Measurements from ENCODE around the gene TTC24.

The TTC24 gene

DNA sequence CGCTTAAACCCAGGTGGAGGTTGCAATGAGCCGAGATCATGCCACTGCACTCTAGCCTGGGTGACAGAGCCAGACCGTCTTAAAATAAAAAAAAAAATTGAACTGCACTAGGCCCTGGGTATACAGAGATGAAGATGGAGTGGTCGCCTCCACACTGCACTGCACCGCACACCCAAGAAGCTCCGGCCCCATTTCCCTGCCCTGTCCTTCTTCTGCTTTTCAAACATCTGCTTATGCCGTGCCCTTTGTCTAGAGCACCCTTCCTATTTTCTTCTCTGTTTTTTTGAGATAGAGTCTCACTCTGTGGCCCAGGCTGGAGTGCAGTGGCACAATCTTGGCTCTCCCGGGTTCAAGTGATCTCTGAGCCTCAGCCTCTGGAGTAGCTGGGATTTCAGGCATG is 24.6 kb upstream of the TTC24 start:
- DNase-seq (ENCODE audit: low read depth): no peak

DNA sequence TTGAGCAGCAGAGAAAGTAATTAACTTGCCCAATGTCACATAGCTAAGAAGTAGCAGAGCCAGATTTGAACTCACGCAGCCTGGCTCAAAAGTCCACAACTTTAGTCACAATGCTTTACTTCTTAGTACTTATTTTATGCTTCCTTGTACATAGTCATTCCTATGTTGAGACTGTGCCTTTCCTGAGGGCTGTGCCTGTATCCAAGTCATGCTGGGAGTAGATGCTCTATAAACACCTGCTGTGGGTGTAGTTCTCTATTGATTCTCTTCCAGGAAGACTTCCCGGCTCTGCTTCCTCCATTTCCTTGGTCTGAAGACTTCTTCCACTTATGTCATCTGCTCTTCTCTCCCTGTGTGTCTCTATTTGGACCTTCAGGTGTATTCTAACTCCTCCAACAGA is 23.8 kb upstream of the TTC24 start:
- DNase-seq (ENCODE audit: low read depth): no peak

DNA sequence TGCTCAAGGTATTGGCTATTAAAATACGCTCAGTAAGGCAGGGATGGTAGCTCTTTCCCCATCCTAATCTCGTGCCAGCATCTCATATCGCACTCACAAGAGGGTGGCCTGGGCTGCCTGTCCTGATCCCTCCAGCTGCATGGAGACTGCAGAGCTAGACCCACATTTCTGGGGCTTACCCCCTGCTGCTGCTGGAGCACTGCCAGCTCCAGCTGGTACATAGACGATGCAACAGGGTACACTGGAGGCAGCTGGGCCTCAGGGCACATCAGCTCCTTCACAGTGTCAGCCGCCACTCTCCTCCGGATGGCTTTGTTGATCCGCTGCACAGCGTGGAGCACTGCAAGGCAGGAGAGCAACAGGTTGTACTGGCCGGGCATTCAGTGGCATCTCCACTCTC is 23.2 kb upstream of the TTC24 start:
- DNase-seq (ENCODE audit: low read depth): no peak

GRCh38 chr1:156559086-156559796 is 20.3 kb upstream of the TTC24 start:
- no peak for DNase-seq (ENCODE audit: low read depth)

GRCh38 chr1:156559797-156560385 is 19.6 kb upstream of the TTC24 start:
- DNase-seq (ENCODE audit: low read depth): no peak

DNA sequence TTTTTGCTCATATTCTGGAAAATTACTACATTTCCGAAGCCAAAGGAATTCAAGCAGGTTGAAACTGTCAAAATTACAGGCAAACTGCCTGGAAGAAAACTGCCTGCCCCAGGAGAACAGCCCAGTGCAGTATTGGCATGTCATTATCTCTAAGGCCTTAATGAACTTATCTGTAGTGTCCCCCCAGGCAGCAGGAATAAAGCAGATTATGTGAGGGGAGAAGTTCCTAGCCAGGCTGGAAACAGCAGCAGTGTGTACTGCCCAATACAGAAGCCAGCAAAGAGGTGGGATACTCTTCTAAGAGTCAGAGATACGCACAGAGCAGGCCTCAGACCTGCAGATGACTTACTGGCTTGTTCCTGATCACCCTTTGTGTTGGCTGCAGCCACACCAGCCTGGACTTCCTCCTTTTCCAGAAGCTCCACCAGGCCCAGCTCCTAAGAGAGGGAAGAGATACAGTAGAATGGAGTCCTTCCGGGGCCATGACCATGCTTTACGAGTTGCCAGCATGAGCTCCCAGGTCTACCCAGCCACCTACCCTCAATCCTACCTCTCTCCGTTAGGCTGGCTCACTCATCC is 18.8 kb upstream of the TTC24 start:
- DNase-seq (ENCODE audit: low read depth): no peak

- no peak for DNase-seq (ENCODE audit: low read depth)
Measured at GRCh38 chr1:156565519-156565918, 14.0 kb upstream of the TTC24 start.

- no peak for DNase-seq (ENCODE audit: low read depth)
Measured at GRCh38 chr1:156566436-156566835, 13.1 kb upstream of the TTC24 start.

- peak; percentile 76 for DNase-seq (ENCODE audit: low read depth)
Measured at GRCh38 chr1:156571261-156571852, 8.2 kb upstream of the TTC24 start.

DNA sequence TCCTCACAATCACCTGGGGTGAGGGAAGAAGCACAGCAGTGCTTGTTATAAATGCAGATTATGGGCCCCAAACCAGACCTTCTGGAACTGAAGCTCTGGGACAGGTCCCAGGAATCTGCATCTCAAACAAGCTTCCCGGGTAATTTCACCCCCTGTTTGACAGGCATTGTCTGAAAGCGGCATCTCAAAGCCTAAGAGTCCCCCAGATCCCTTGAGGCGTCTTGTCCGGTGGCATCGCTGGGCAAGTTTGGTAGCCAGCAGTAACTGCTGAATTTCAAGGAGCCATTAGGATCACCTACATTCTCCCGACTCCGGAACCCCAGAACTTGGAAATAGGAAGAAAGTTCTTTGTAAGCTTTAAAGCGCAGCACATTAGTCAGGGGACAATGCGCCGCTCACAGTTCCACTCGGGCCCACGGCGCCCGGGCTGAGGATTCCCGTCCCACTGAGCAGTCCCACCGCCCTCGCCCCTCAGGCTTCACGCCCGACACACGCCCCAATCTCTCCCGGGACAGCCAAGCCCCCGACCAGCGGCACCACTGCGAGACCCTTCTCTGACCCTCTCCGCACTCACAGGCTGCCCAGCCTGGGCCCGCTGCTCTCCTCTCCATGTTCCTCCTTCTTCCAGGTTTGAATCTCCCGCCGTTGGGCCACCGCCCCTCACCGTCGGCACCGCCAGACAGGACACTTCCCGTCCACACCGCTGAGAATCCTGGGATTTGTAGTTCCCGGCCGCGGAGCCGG is 7.4 kb upstream of the TTC24 start, which contains the start of gene IQGAP3:
Gene IQGAP3, minus strand, starts transcription at position 647 of the 744 bp plus-strand sequence. Its CDS starts 36 bp downstream, at position 611.
- no peak for DNase-seq (ENCODE audit: low read depth)

DNA sequence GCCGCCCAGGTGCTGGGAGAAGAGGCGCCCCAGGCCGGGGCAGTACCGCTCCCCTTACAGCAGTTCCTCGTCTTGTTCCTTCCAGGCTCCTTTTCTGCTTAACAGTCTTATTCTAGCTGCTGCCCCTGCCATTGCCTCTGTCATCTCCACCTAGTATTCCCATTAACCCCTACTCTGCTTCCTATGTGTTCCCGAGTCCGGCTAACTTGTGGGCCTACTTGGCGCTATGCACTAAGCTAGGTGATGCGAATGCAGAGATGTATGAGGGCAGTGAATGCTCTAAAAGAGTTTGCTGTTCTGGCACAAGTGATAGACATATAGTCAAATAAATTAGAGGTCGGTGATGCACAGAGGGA is 6.9 kb upstream of the TTC24 start:
- no peak for DNase-seq (ENCODE audit: low read depth)

DNA sequence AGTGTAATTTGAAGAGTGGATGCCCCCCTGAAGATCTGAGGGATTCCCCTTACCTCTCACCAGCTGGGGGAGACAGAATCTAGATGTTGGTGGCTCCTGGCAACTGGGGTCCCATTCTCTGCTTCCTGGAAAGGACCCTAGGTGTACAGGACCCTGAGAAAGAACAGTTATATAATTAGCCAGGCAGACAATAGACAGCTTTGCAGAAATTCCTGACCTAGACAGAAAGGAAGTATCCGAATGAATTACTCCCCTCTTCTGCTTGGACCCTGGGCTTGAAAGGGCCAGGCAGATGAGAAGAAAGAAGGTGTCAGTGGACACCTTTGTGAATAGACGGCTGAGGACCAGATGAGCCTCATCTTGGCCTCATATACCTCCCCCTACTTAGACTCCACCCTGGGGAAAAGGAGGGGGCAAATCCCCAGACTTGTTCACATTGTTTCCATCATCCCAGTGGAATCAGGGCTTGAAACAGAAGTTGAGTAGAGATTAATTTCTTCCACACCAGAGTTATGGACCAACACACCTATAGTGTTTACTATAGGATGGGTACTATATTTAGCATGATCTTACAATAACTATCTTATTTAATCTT is 5.4 kb upstream of the TTC24 start:
- DNase-seq (ENCODE audit: low read depth): no peak

DNA sequence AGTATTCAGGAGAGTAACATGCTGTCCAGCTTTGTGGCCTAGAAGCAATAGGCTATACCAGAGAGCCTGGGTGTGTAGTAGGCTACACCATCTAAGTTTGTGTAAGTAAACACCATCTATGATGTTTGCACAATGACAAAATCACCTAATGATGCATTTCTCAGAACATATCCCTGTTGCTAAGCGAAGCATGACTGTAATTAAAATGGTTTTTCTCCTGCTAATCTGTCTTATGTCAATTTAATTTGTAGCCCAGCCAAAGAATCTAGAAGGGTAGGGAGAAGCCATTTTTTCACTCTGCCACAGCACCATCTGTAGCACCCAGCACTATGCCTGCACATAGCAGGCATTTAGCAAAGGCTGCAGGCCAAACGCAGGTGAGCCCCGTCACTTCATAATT is 2.0 kb upstream of the TTC24 start:
- DNase-seq (ENCODE audit: low read depth): no peak

- DNase-seq (ENCODE audit: low read depth): no peak
Measured at GRCh38 chr1:156578055-156578454, 1.5 kb upstream of the TTC24 start.

DNA sequence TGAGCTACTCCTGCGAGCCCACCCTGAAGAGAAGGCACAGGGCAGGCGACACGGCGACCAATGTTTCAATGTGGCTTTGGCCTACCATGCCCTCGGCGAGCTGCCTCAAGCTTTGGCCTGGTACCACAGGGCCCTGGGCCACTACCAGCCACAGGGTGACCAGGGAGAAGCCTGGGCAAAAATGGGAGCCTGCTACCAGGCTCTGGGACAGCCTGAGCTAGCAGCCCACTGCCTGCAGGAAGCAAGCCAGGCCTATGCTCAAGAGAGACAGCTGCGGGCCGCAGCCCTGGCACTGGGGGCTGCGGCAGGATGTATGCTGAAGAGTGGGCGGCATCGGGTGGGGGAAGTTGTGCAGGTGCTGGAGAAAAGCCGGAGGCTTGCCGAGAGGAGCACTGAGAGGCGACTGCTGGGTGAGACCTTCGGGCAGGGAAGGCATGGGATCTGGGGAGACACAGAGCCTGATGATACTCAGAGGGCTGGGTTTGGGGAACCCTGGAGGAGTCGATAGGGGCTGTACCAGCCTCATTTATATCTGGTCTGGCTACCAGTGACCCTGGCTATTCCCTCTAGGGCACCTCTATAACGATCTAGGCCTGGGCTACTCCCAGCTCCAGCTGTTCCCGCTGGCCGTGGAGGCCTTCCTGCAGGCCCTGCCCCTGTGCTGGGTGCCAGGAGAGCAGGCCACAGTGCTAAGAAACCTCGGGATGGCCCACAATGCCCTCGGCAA is 2.3 kb downstream of the TTC24 start:
- no peak for DNase-seq (ENCODE audit: low read depth)

GRCh38 chr1:156582388-156583017 is 3.0 kb downstream of the TTC24 start:
- DNase-seq (ENCODE audit: low read depth): no peak

- DNase-seq (ENCODE audit: low read depth): no peak
Measured at GRCh38 chr1:156583821-156584622, 4.5 kb downstream of the TTC24 start.

GRCh38 chr1:156584813-156585212 is 5.3 kb downstream of the TTC24 start:
- no peak for DNase-seq (ENCODE audit: low read depth)

GRCh38 chr1:156586323-156586722 is 6.8 kb downstream of the TTC24 start:
- DNase-seq (ENCODE audit: low read depth): no peak

- no peak for DNase-seq (ENCODE audit: low read depth)
Measured at GRCh38 chr1:156586892-156587477, 7.5 kb downstream of the TTC24 start.
